Prostate gland (tissue), 2 donors: ENCODE data around the gene PDE7B. TPM values are rescaled to one million over a fixed set of nuclear protein-coding genes. Genes with fewer than 3 reads are reported as not detected.

Experiments used
- DNase-seq: peaks from one replicate; pipeline ENCODE4 v3.0.0-alpha.2; 2019; ENCODE audit warnings: low spot score
- H3K27ac ChIP-seq, 2 donors: fragments of 200-600 bp; sonication (generic); 2 replicates each; pipeline ENCODE4 v1.5.1; 2017 to 2019
- H3K27me3 ChIP-seq: fragments of 200-600 bp; sonication (generic); replicated peaks from 2 replicates; pipeline ENCODE4 v1.5.1; 2019; ENCODE audit not compliant: insufficient read depth
- H3K36me3 ChIP-seq, 2 donors: fragments of 200-600 bp; sonication (generic); 1 replicate in 1 of 2; 2 replicates in 1 of 2; pipeline versions ENCODE4 v1.5.1 to v1.8.1; 2017 to 2019
- H3K4me1 ChIP-seq: fragments of 200-600 bp; sonication (generic); replicated peaks from 2 replicates; pipeline ENCODE4 v1.5.1; 2019
- H3K4me3 ChIP-seq, 2 donors: fragments of 200-600 bp; sonication (generic); 2 replicates each; pipeline ENCODE4 v1.5.1; 2017 to 2019
- H3K9me3 ChIP-seq: fragments of 200-600 bp; sonication (generic); 2 replicates; pipeline ENCODE4 v1.5.1; 2017
- POLR2A ChIP-seq: fragments of 450-650 bp; IDR thresholded peaks from one replicate; pipeline ENCODE4 v1.6.1; 2016; ENCODE audit warnings: antibody characterized with exemption, mild to moderate bottlenecking
- POLR2AphosphoS5 ChIP-seq: sonication (generic); formaldehyde crosslinking; IDR thresholded peaks from one replicate; pipeline ENCODE4 v1.6.1; 2017; ENCODE audit warnings: antibody characterized with exemption
- WGBS: methylation state at CpG from one replicate; pipeline ENCODE4 v1.1.5; 2018; 5-methylcytosine and 5-hydroxymethylcytosine counted together
- intact Hi-C: fragments of 100-400 bp; cut with DNase I; formaldehyde crosslinking; loops from one replicate; pipeline ENCODE4 v1.14.2; 2022
- total RNA-seq, 2 donors: library from RNA; depleted of rRNA; stranded (reverse); fragments of >200 nt; gene quantifications; one replicate each; pipeline ENCODE4 v1.1.0, GENCODE V29; 2016
- TF ChIP-seq, protein P1 (sequence below), 4 experiments: fragments of 200-600 bp in 2 of 4; fragments of 450-650 bp in 2 of 4; sonication (generic) in 2 of 4; IDR thresholded peaks; 1 replicate in 3 of 4; 2 replicates in 1 of 4; pipeline ENCODE4 v1.5.1; 2016 to 2019; ENCODE audit warnings: antibody characterized with exemption in 4 of 4, mild to moderate bottlenecking in 2 of 4, moderate library complexity in 2 of 4

Gene PDE7B
- total RNA-seq, 2 donors from 2014 or later, result 4.7 to 6.3 TPM

- no peak overlapping the region for H3K4me3 ChIP-seq
- H3K27ac ChIP-seq, result no peak overlapping the region
- no peaks in the 10 kb centered on the region for H3K9me3 ChIP-seq
- no peaks in the 10 kb centered on the region for H3K27me3 ChIP-seq
- intact Hi-C loops, result no loop called here
- no peaks in the 10 kb centered on the region for H3K36me3 ChIP-seq
- WGBS, result 75% methylated on average over 7 of the region's 7 CpGs
- H3K4me1 ChIP-seq, result no peaks in the 10 kb centered on the region
- no peak for DNase-seq
- no peak for TF ChIP-seq POLR2A
- no peak for TF ChIP-seq POLR2AphosphoS5
- TF ChIP-seq, protein P1, sequence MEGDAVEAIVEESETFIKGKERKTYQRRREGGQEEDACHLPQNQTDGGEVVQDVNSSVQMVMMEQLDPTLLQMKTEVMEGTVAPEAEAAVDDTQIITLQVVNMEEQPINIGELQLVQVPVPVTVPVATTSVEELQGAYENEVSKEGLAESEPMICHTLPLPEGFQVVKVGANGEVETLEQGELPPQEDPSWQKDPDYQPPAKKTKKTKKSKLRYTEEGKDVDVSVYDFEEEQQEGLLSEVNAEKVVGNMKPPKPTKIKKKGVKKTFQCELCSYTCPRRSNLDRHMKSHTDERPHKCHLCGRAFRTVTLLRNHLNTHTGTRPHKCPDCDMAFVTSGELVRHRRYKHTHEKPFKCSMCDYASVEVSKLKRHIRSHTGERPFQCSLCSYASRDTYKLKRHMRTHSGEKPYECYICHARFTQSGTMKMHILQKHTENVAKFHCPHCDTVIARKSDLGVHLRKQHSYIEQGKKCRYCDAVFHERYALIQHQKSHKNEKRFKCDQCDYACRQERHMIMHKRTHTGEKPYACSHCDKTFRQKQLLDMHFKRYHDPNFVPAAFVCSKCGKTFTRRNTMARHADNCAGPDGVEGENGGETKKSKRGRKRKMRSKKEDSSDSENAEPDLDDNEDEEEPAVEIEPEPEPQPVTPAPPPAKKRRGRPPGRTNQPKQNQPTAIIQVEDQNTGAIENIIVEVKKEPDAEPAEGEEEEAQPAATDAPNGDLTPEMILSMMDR (IDR thresholded peaks at IDR 0.05), result no peak
These were observed 99.2 kb downstream of the PDE7B start for GRCh38 chr6:135950669-135951068.

DNA sequence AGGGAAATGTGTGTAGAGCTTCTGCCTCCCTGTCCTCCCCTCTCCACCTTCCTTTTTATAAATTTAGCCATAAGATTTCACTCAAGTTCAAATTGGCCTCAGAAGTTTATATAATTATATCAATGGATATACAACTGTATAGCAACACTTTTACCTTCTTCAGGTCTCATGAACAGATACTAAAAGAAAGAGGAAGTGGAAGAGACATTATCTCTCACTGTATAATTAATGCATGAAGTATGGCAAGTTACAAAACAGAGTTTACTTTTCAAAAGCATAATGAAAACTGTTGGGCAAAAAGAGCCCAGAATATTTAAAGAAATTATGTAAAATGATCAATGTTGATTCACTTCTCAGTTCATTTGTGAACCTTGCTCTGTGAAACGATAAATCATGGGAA is 99.7 kb downstream of the PDE7B start:
- Histone ChIP-seq H3K4me3 (no peak overlapping the region), H3K27me3 (no peaks in the 10 kb centered on the region), H3K27ac (no peak overlapping the region), H3K9me3 (no peaks in the 10 kb centered on the region), H3K4me1 (no peaks in the 10 kb centered on the region), H3K36me3 (no peaks in the 10 kb centered on the region)
- DNase-seq, result no peak
- intact Hi-C loops, result no loop called here
- TF ChIP-seq, protein P1 (IDR thresholded peaks at IDR 0.05), result no peak
- no peak for TF ChIP-seq POLR2AphosphoS5
- TF ChIP-seq POLR2A, result no peak
- 95% methylated on average over 1 of the region's 1 CpG for WGBS

- Histone ChIP-seq H3K4me1 (no peaks in the 10 kb centered on the region), H3K9me3 (no peaks in the 10 kb centered on the region), H3K36me3 (no peaks in the 10 kb centered on the region), H3K27me3 (no peaks in the 10 kb centered on the region), H3K4me3 (no peak overlapping the region), H3K27ac (no peak overlapping the region)
- DNase-seq, result no peak
- no peak for TF ChIP-seq POLR2A
- TF ChIP-seq POLR2AphosphoS5, result no peak
- TF ChIP-seq, protein P1 (IDR thresholded peaks at IDR 0.05), result no peak
- intact Hi-C loops, result no loop called here
- 78% methylated on average over 5 of the region's 5 CpGs for WGBS
These were observed 102.3 kb downstream of the PDE7B start for GRCh38 chr6:135953818-135954217.

DNA sequence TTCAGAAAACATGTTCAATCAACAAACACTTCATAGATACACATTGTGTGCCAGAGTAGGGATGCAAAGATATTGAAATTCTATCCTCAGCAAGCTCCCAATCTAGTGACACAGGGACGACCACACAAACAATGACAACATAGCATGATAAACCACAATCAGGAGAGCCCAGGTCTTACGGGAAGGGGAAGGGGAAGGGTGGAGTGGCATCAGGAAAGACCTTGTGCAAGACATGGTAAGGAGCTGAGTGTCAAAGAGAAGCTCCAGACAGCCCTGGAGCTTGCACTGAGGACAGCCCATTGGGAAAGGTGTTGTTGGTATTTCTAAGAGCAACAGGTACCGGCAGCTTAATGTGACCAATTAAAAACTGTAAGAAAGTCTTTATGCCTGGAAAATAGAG is 103.6 kb downstream of the PDE7B start:
- no peaks in the 10 kb centered on the region for H3K9me3 ChIP-seq
- intact Hi-C loops, result no loop called here
- H3K4me1 ChIP-seq, result no peaks in the 10 kb centered on the region
- H3K36me3 ChIP-seq, result no peaks in the 10 kb centered on the region
- H3K27ac ChIP-seq, result no peak overlapping the region
- TF ChIP-seq POLR2A, result no peak
- TF ChIP-seq, protein P1 (IDR thresholded peaks at IDR 0.05), result no peak
- TF ChIP-seq POLR2AphosphoS5, result no peak
- 88% methylated on average over 3 of the region's 3 CpGs for WGBS
- no peak overlapping the region for H3K4me3 ChIP-seq
- no peak for DNase-seq
- no peaks in the 10 kb centered on the region for H3K27me3 ChIP-seq

DNA sequence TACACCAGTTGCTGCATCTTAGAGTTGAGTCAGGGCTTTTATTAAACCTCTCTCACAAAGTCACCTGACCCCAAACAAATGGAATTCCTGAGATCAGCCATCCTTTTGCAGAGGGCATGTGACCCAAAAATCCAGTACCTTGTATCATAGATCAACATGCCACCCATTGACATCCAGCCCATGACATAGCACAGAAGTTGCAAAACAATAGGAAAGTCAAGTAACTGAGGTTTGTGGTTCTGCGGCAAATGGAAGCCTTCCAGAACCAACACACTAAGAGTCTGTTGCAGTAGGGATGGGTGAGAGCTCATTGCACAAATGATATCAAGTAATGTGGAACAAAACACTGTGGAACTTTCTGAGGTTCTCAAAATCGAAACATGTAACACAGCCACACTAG is 111.2 kb downstream of the PDE7B start:
- WGBS, result 82% methylated on average over 2 of the region's 2 CpGs
- no peak overlapping the region for H3K4me3 ChIP-seq
- no peak for DNase-seq
- no peaks in the 10 kb centered on the region for H3K27me3 ChIP-seq
- no peak overlapping the region for H3K27ac ChIP-seq
- intact Hi-C loops, result no loop called here
- H3K9me3 ChIP-seq, result no peaks in the 10 kb centered on the region
- no peaks in the 10 kb centered on the region for H3K4me1 ChIP-seq
- no peaks in the 10 kb centered on the region for H3K36me3 ChIP-seq
- TF ChIP-seq POLR2AphosphoS5 (no peak), POLR2A (no peak)
- TF ChIP-seq, protein P1 (IDR thresholded peaks at IDR 0.05), result no peak
